Measurements from ENCODE around the gene SMAP2.

SMAP2 gene

DNA sequence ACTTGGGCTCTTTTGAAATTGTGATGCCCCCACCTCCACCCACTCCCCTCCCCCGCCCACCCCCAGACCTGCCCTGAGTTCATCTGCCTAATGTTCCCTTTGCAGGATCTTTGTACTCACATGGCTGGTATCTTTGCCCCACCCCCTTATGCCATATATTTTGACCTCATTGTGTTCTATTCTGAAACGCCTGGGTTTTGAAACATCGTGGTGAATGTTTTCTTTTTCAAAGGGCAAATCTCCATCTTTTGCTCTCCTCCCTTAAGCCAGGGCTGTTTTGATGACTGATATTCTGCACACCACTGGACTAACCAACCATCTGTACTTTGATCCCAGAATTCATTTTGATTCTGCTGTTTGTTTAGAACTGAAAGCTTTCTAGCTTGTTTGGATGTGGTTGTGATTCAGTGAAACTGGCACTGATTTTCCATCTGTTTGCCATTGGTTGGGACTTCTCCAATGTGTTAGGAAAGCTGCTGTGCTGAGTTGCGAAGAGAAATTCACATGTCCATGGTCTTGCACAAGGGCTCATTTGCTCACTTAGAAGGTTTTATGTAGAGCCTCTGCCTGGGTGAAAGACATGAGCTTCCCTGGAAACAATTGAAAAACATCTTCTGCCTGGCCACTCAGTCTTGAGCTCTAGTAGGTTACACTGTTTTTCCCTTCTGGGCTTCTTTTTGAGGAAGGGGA is 16.5 kb downstream of the SMAP2 start:
- DNase-seq (ENCODE audit: low read depth in 4 of 4, low spot score in 1 of 4), result no peak

DNA sequence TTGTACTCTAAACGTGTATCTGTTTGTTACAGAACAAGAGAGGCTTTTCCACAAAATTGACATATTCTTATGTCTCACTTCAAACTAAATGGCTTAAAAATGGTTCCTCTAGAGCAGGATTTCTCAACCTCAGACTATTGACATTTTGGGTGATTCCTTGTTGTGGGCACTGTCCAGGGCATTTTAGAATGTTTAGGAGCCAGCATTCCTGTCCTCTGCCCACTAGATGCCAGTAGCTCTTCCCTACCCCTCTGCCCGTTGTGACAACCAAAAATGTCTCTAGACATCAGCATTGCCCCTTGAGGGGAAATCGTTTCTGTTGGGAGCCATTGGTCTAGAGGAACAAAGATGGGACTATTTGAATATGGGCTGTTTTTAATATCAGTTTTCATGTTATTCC is 17.3 kb downstream of the SMAP2 start:
- no peak for DNase-seq (ENCODE audit: low read depth in 4 of 4, low spot score in 1 of 4)

DNA sequence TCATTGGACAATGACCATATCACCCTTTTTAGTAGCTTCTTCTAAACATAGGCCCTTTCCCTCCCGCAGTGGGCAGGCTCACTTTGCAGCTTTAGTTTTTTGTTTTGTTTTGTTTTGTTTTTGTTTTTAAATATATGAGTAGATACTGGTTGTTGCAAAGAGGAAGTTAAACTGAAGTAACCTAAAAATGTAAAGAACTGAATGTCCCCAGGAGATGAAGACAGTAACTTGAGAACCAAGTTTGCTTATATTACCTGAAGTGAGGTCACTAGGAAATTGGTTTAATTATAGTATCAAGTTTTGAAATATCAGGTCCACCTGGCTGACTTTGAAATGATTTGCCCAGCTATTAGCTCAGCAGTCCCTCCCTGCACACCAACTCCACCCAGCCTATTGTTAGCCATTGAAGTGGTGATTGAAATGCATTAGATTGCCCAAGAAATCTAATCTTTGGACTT is 18.2 kb downstream of the SMAP2 start:
- DNase-seq (ENCODE audit: low read depth in 4 of 4, low spot score in 1 of 4), result no peak

DNA sequence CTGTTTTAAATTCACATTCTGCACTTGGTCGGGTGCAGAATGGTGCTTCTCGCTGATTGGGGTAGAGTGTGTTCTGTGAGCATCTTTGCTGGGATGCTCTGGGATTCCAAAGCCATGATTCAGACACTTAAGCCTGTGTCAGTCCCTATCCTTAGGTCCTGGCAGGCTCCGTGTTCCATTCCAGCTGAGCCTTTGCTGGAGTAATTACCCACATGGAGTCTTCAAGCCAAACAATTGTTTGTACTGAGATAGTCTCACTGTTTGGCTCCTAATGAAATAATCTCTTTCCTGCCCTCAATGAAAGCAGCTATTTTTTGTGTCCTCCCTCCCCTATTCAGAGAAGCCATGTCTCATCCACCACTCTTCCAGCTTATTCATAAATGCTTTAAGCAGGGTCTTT is 18.7 kb downstream of the SMAP2 start:
- DNase-seq (ENCODE audit: low read depth in 4 of 4, low spot score in 1 of 4), result no peak

DNA sequence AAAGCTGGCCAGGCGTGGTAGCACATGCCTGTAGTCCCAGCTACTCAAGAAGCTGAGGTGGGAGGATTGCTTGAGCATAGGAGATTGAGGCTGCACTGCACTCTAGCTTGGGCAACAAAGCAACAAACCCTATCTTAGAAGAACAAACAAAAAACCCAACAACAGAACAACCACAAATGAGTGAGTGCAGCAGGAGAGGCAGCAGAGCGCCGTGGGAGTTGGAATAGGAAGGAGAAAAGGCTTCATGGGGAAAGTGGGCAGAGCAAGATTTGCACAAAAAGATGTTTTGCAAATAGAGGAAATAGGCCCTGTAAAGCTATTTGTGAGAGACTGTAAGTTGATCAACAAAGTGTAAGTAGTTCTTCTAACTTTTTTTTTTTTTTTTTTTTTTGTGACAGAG is 19.6 kb downstream of the SMAP2 start:
- DNase-seq (ENCODE audit: low read depth in 4 of 4, low spot score in 1 of 4), result no peak

DNA sequence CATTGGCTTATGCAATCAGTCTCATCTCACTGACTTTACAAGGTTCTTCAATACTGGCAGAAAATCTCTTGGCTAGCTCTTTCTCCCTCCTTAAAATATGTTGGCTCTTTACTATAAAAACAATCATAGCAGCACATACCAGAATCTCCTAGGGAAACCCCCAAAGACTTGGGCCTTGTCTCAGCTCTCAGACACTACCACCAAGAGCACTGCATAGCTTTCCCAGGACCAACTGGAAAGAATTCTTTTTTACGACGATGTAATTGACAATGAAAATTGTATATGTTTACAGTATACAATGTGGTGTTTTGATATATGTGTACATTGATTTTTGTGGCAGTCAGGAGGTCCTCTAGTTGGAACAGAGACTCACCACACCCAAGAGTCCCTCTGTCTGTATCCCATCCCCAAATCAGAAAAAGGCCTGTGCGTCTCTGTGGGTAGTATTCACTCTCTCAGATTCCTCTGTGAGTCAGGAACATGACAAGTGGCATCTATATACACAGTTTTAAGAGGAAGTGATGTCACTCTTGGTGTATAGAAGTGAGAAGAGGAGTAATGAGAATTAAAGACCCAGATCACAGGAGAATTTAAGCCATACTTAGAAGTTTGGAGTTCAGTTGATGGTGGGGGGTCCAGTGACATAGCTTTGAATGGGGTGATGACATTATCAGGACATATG is 21.1 kb downstream of the SMAP2 start:
- no peak for DNase-seq (ENCODE audit: low read depth in 4 of 4, low spot score in 1 of 4)

DNA sequence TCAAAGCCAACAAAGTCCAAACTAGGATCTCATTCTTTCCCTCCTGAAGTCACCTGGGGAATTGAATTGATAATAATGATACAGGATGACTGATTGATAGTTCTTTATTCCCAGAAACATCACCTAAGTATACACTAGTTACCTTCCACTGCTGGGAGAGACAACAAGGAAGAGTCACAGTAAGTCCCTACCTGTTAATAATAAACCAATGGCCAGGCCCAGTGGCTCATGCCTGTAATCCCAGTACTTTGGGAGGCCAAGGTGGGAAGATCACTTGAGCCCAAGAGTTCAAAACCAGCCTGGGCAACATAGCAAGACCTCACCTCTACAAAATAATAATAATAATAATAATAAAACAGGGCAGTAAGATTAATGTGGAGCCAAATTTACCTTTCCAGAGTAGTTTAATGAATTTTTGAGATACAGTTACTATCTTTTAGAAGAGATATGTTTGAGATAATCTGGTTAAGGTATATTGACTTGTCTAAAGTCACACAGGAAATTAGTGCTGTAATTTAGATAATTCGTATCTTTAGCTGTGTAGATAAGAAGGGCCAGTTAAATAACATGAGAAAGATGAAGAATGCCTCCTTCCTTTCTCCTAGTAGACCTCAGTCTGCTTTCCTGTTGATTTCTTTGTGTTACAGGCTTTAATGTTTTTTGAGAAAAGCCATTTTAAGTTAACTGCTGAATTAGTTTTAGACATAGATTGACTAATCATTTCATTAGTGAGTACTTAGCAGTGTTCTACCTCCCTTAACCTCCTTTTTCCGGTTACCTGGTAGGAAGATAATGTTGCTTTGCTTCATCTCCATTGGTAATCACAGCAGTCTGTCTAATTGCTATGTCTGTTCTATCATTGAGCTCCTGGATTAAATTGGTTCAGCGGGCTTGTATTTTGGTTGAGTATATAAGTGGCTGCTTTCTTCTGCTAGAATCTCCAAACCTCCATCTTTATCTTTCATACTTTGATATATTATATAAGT is 22.0 kb downstream of the SMAP2 start:
- no peak for DNase-seq (ENCODE audit: low read depth in 4 of 4, low spot score in 1 of 4)

DNA sequence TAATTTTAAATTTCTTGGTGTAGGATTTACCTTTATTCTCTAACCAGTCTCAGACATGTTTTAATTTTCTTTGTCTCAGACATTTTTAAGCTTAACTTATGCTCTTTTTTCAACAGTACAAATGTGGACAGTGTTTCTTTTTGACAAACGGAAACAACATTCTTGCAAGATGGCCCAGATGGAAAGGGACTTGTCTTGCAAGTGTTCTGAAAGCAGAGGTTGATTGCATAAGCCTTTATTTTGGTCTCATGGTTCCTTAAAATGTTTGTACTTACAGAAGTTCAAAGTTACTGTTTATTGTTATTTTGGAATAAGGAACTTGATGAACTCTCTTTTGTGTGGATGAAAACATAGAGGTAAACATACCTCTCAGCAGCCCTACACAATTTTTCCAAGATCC is 22.9 kb downstream of the SMAP2 start:
- no peak for DNase-seq (ENCODE audit: low read depth in 4 of 4, low spot score in 1 of 4)

DNA sequence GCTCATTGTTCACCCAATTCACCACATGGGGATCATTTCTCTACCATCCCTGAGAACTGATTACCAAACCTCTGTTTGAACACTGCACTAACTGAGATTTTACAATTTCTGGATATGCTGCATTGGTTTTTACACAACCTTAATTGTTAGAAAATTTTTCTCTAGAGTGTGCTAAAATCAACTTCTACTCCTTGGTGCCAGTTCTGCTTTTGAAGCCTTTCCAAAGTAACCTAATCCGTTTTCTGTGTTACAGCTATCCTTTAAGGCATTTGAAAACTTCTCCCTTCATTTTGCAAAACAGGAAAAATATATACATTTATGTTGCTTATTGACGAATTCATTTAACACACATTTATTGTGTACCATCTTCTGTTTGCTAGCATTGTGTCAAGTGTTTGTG is 23.7 kb downstream of the SMAP2 start:
- DNase-seq (ENCODE audit: low read depth in 4 of 4, low spot score in 1 of 4), result no peak

DNA sequence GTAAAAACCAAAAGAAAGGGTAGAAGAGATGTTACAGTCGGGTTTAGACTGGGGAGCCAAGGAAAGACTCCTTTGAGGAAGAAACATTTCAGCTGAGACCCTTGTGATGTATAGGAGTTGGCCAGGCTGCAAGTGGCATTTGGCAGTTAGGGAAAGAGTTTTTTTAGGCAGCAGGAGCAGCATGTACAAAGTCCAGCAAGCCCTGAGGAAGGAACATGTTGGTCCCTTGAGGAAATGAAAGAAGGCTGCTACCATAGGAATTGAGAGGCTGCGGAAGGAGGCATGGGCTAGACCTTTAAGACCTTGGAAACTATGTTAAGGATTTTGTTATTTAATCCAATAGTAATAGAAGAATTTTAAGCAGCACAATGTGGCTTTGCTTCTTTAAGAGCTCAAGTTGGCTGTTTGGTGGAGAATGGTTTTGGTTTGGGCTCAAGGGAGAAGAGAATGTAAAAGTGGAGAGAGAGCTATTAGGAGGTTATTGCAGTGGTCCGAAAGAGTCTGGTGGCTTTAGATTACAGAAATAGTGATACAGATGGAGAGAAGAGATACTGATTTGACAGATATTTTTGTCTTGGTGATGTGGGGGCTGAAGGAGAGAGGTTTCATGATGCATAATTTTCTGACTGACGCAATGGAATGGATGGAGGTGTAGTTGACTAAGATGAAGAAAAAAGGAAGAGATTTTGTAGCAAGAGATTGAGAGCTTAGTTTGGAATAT is 26.6 kb downstream of the SMAP2 start:
- no peak for DNase-seq (ENCODE audit: low read depth in 4 of 4, low spot score in 1 of 4)

DNA sequence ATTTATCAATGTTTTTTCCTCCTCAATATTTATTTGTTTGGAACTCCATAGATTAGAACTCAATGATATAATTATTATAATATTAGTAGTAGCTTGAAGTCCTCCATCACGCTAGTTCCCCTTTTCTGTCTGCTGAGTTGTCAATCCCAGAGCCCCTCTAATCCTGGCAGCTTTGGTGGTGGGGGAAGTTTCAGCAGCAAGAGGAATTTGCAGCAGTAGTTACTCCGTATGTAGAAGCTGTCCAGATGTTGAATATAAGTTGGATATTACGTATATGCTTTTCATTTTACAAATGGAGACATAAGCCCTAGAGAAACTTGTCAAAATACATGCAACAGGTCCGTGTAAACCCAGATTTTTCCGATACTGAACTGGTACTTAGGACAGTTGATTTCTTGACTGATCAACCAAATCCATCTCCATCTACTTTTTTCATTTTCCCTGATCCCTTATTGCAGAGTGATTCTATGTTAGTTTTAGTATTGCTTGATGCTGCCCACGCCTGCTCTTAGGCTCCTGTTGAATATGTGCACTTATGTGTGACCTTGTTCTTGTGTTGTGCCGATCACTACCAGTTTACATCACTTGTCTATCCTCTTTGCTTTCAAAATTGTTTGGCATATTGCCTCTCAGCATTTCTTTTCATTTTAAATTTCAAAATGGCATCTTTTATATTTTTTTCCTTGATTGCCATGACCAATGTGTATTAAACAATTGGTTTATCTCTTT is 28.1 kb downstream of the SMAP2 start:
- DNase-seq (ENCODE audit: low read depth in 4 of 4, low spot score in 1 of 4), result no peak

DNA sequence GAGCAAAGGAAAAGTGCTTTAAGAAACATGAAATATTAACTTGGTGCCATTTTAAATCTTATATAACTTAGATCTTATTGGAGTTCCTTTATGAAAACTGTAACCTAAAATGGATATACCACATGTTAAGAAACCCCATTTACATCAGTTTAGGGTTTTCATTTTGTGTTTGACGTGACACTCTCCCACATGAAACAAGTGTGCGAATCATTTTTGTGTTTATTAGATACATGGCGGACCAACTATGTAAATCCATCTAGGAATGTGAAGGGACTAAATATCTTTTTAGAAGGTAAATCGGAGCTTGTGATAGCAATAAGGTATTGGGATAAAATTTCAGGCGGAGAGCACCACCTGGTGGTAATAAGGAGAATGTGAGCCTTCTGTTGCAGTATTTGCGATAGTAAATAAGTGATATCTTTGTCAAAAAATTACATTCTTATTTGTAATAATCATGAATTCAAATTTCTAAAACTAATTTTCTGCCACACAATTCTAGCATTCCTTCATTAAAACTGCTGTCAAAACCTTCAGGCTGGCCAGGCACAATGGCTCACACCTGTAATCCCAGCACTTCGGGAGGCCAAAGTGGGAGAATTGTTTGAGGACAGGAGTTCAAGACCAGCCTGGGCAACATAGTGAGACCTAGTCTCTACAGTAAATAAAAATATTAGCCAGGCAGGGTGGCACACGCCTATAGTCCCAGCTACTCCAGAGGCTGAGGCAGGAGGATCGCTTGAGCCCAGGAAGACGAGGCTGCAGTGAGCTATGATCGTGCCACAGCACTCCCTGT is 31.3 kb downstream of the SMAP2 start:
- no peak for DNase-seq (ENCODE audit: low read depth in 4 of 4, low spot score in 1 of 4)

DNA sequence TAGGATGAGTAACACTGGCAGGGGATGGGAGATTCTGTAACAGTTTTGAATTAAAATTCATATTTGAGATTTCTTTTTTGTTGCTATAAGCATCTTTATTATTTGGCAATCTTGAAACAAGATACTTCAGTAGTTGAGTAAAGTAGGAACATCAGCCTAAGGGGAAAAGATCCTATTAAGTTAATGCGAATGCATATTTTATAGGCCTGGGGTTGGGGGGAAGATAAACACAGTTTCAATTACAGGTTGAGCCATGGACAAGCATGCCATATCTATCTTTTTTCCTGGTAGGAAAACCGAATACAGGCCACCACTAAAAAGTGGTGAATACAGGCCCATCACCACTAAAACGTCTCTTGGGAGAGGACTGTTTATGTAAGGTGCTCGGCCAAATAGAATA is 32.3 kb downstream of the SMAP2 start:
- DNase-seq (ENCODE audit: low read depth in 4 of 4, low spot score in 1 of 4), result no peak

DNA sequence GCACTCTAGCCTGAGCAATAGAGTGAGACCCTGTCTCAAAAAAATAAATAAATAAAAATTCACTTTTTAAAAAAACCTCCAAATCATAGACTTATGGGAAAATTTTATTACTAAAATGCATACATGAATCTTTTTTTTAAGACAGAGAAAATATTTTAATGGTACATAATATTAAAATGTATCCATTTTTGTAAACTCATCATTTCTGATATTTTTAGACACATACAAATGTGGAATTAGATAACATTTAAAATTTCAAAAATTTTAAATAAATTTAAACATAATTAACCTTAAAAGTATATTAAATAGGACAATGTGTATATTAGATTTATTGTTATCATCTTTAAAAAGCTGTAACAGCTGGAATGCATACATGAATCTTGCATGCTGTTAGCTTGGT is 33.9 kb downstream of the SMAP2 start:
- DNase-seq (ENCODE audit: low read depth in 4 of 4, low spot score in 1 of 4), result no peak

DNA sequence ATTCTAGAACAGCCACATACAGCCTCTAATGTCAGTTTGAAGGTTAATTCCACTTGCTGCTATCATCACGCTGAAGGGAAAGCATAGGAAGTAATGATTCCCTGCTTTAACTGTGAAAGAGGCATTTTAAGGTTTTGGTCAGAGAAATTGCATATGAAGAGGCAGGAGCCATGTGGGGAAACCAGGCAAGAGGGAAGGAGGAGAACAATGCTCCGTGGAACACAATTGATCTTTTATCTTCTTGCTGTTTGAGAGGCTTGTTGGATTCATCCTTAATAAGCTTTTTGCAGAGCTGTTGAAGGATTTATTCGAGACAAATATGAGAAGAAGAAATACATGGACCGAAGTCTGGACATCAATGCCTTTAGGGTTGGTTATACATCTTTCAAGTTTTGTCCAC is 35.9 kb downstream of the SMAP2 start:
- no peak for DNase-seq (ENCODE audit: low read depth in 4 of 4, low spot score in 1 of 4)

DNA sequence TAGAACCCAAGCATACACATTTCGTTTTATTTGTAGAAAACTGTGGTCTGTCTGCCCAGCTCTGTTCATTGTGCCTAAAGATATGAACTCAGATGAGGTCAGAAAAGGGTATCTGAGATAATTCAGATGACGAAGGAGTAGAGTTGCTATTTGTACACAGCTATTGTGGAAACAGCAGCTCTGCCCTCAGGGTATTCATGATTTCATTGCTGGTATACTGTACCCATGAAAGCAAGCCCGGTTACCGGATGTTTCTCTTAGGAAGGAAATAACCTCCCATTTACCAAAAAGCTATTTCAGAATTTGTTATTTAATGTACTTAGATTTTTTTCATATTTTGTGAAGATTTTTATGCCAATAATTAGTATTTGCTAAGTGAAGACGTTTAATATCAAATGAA is 37.8 kb downstream of the SMAP2 start:
- no peak for DNase-seq (ENCODE audit: low read depth in 4 of 4, low spot score in 1 of 4)

DNA sequence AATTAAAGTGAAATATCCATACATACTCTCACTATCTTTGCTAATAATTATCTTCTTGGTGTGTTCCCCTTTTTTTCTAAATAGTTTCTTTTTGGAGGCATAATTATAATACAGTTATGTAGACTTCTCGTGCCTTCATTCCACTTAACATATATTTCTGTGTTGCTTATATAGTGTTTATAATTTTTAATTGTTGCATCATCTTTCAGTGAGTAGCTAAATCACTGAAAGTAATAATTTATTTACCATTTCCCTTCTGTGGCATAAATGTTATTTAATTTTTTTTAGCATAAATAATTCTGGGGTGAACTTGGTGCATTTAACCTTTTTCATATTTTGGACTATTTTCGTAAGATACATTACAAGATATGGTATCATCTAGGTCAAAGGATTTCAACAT is 38.3 kb downstream of the SMAP2 start:
- DNase-seq (ENCODE audit: low read depth in 4 of 4, low spot score in 1 of 4), result no peak

DNA sequence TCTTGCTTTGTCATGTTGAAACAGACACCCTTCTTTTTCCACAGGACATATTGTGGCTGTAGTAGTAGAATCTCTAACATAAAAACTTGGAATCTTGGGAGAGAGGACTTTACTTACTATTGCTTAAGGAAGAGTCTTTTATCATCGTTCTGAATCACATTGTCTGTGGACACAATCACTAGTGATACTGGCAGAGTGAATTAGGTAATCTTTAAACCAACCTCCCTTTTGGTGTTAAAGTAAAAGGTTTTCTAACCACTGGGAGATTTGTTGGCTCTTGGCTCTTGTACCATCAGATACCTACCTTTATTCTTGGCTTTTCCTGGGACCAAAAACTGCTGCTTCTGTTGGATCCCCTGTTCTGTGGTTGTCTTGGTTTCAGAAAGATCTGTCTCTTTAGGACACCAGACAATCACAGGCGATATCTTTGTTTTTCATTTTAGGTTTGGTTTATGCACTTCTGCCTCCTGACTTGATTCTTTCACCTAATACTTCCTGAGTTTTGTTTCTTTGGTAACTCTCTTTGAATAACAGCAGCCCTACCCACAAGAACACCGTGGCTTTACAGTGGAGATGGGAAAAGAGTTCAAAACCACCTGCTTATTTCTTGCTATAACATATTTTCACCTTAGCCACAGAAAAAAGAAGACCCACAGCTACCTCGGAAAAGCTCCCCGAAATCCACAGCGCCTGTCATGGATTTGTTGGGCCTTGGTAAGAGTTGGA is 40.2 kb downstream of the SMAP2 start:
- DNase-seq (ENCODE audit: low read depth in 4 of 4, low spot score in 1 of 4), result no peak

DNA sequence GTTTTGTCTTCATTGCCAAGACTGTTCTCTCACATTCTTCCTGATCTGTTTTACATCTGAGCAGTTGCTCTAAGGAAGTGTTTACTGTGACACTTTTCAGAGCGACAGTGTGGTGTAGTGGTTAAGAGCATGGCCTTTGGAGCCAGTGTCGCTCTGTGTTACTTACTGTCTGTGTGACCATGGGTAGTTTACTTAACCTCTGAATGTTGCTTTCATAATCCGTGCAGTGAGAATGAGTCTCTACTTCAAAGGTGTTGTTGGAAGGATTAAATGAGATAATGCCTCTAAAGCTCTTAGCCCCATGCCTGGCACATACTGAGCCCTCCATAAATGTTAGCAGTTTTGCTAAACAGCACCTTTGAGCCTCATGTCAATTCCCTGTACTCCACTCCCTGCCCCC is 40.8 kb downstream of the SMAP2 start:
- no peak for DNase-seq (ENCODE audit: low read depth in 4 of 4, low spot score in 1 of 4)
